Kidney glomerular epithelial cell (primary cell): ENCODE data around the gene NHLRC2.

Experiments used
- DNase-seq: peaks from one replicate; lab custom pipeline; 2025; lab: John Stamatoyannopoulos, UW

NHLRC2 gene

DNA sequence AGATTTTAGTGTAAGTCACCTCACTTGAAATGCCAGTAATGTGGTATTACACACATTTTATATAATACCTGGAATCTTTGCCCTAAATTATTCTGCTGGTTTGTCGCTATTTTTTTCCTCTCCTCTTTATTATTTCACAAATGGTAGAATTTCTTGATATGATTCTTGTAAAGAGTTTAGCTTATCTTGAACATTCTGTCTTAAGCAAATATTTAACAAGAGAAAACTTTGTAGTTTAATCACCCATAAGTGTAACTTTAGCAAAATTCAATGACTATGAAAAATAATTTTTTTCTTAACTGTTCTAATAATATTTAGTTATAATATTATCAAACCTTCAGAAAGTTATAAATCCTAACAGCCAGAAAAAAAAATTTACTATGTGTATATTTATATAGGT, 56.7 kb downstream of the NHLRC2 start:
- DNase-seq = no peak

DNA sequence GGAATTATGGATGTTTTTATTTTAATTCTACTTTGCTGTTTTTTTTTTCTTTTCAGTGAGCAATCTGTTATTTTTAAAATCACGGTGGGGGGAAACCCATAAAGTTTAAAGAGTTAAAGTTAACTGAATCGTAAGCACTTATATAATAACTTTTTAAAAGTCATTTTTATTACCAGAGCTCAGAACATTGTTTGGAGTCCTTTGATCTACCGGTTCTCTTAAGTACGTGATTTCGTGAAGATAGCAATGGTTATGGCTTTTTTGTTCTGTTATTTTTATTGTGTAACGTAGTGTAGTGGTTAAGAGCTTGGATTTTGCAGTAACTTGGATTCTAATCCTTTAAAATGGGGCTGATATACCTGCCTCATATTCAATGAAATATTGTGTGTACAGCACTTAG, 57.4 kb downstream of the NHLRC2 start:
- no peak for DNase-seq

DNA sequence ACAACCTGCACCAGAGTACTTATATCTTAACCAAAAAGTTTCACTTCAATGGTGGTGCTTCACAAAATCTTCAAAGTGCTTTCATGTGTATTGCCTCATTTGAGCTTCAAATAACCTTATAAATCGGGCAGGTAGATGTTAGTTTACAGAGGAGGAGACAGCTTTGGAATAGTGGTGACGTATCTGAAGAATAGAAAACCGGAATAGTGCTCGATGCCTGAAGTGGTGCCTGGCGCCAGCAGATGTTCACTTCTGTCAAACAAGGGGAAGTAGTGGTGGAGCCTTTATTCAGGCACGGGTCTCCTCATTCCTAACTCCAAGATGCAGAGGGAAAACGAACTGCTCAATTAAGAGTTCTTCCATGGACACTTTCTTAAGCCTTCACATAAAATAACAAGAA, 58.1 kb downstream of the NHLRC2 start:
- DNase-seq = no peak

DNA sequence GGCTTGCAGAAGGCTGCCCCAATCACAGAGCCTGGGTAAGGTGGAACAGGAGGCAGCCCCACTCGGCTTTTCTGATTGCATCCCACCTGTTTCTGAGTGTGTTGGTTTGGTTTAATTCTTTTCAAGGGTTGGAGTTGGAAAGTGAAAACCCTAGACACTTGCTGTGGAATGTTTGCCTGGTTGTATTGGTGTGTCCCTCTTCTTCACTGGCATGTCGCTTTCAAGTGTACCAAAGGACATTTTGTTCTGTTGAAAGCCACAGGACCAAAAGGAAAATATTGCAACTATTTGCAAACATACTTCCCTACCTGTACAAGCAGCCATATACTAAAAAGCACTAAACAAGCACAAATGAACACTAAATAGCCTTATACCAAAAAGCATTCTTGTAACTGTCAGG, 60.5 kb downstream of the NHLRC2 start:
- DNase-seq = no peak

DNA sequence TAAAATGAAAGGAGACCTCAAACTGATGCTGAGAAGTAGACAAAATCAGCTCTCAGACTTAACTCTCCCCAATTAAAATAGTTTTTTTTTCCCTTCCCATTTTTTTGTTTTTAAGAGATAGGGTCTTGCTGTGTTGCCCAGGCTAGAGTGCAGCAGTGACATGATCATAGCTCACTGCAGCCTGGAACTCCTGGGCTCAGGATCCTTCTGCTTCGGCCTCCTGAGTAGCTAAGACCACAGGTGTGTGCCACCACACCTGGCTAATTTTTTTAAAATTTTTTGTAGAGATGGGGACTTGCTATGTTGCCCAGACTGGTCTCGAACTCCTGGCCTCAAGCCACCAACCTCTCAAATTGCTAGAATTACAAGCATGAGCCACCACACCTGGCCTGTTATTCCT, 61.1 kb downstream of the NHLRC2 start:
- no peak for DNase-seq

DNA sequence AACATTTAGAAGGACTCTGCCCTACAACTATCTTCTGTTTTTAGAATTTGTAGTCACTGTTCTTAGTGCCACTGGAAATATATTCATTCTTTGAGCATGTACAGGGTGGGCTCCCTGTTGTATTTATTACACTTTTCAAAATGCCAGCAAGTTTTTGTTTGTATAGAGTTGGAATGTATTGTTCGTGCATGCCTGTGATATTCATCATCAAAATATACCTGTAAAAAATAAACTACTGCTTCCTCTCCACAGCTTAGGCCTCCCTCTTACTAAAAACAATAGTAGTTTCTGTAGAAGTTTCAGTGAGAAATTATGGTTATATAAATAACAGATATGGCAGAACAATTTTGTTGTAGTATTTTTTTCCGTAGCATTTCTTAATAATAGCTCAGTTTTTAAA, 61.6 kb downstream of the NHLRC2 start:
- no peak for DNase-seq

DNA sequence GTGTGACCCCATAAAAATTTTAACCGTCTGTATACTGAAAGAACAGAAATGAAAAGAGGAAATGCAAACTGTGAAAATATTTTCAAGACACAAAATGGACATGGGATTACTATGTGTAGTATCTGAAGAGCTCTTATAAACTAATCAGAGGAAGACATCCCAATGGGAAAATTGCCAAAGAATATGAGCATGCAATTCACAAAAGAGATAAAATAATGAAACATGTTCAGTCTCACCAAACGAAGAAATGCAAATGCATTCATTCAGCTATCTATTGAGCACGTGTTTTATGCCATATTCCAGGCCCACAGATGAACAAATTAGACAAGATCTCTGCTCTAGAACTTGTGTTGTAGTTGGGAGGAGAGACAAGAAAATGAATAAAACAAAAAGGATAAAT, 63.2 kb downstream of the NHLRC2 start:
- no peak for DNase-seq

DNA sequence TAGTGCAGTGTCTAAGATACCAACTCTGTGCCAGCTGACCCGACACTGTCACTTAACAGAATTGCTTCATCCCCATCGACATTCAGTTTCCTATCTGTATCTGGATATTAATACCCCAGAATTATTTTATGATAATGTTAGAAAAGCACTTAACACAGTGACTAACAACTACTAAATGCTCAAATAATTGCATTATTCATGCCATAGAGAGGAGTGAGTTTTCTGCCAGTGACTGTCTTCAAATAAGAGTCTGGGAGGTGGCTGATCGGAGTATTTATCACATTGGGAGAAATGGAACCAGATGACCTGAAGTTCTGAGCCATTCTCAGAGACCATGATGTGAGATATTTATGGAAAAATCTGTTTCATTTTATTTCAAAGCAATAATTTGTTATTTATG, 65.7 kb downstream of the NHLRC2 start:
- DNase-seq = no peak

DNA sequence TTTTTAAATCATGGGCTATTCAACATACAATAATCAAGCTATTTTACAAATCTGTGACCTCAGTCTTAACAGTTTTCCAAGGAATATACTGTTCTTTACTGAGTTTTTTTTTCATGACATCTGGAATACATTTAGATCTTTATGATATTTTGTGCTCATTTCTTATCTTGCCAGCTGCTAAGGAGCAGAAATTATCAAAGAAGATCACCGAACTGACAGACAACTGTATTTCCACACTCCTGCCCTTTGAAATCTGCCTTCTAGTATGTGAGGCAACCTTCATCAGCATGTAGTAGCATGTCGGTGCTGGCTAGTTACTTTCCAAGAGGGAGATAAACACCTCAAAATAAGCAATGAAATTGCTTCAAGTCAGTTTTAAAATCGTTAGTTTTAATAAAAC, 66.4 kb downstream of the NHLRC2 start:
- DNase-seq = no peak

DNA sequence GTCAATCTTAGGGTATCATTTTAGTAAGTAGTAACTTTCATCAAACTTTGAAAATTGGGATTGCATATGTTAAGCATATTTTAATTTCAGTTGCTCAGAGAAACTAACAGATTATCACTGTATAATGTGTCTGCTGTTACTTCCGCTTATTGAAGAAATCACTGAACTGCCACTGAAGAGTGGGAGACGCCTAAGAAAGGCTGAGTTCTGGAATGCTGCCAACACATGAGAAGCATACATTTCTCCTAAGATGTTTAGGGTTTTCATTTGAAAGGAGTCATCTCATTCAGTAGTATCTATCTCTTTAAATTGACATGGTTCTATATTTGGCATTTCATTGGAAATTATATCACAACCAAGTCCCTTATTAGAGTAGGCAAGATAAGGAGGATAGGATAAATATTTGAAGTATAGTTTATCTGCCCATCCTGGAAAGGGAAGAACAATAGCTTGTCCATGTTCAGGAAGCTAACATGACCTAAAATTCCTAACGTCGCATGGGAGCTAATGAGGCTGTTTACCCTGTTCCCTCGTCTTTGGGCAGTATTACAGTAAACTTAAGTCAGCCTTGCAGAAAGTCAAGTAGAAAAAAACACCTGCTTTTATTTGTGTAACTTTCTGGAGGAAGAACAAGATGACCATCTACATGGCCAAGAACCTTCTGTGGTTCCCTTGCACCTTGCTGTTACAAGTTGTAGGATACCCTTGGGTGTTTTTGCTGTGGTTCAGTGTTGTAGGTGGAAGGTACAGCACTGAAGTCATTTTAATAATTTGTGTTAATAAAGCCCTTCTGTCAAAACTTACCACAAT, 67.3 kb downstream of the NHLRC2 start:
- DNase-seq = no peak

DNA sequence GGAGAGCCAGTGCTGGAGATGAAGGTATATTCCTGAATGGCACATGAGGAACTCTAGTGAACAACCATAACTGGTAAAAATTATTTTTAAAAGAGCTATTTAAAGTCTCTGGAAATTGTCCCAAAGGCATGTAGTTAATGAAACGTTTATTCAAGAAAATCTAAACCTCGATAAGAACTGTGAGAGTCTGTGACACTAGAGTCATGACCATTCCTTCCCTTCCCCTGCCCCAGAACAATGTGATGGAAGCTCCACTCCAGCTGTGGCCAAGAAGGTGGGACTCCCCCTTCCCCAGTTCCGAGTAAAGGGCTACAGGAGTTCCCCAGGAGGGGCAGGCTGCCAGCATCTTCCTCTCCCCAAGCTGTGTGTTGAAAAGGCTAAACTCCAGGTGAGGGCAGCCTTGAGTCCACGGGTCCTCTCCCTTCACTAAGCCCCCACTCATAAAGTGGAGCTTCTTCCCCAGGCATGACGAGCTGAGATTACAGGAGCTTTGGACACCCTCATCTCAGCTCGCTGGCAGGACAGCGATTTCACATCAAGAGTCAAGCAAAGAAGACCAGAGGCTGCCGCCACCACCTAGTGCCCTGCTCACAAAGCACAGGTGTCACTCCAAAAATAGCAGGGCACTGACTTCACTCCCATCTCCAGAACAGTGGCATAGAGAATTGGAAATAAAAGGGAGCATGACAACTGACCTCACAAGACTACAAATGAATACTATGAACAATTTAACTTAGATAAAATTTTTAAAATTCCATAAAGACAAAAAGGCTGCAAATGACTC, 68.5 kb downstream of the NHLRC2 start:
- DNase-seq = no peak

DNA sequence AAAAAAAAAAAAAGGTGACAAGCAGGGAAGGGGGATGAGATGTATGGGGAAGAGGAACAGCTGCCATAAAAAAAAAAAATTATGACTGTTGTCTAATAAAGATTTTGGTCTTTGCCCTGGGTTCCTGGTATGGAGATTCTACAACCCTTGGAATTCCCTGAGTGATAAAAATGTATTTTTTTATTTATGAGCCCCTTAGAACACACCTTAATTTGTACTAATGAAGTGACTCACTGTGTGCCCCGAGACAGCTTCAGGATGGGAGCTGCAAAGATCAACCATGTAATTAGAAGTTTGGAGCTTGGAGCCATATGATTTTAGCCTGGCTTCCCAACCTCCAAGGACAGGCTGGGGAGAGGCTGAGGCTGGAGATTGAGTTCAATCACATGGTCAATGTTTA, 69.7 kb downstream of the NHLRC2 start:
- no peak for DNase-seq

DNA sequence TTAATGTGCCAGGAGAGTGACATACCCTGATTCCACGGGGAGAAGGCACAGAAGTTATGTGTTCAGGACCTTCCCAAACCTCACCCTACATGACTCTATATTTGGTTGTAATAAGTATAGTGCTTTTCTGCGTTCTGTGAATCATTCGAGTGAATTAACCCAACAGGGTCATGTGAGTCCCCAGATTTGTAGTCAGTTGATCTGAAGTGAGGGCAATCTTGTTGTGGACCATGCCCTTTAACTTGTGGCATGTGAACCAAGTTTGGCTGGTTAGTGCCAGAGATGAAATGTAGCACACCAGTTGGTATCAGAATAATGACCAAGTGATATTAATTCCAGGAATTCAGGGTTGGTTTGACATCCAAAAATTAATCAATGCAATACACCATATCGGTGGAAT, 70.2 kb downstream of the NHLRC2 start:
- DNase-seq = no peak

DNA sequence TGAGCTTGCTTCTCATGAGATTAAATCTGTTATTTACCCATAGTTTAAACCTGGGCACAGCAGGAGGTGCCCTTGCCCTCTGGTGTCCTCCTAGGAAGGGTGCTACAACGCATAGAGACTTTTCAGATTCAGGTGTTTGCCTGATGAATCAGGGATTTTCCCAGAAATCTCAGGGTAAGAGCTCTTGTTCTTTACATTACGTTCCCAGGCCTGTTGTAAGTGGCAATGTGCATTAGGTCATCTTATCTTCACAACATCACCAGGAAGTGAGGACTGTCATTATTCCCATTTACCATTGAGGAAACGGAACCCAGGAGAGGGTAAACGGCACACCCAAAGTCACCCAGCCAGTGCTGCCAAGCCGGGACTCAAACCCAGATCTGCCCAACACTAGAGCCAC, 73.0 kb downstream of the NHLRC2 start:
- no peak for DNase-seq

DNA sequence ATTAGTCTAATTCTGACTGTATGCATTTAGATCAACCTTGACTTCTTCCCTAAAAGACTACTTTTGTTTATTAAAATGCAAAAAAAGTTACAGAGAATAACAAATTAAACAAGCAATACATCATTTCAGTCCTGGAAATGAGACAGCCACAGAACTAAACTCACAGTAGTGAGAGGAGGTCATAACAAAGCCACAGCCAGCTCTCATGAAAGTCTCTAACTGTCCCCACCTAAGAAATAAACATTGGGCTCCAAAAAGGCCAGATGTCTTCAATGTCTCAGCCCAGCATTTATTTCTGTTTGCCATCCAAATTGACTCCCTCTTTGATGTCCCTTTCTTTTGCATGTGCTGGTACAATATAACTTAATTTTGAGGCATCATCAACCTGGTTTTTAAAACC, 74.4 kb downstream of the NHLRC2 start:
- DNase-seq = no peak

DNA sequence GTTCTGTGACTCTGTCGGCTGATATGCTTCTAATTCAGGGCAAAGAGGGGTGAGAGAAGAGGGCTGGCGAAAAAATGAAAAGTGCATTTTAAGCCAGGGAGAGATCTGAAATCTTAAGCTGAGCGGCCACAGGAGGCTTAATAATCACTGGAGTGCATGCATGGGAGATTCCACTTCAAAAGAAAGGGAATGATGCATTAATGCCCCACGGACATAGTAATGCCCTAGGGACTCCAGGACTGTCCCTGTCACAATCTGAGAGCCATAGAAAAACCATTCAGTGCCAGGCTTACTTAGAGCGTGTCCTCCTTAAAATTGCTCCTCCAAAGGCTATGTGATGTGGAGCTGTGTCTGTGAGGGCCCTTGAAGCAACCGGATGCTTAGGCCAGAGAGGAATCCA, 75.1 kb downstream of the NHLRC2 start:
- no peak for DNase-seq

DNA sequence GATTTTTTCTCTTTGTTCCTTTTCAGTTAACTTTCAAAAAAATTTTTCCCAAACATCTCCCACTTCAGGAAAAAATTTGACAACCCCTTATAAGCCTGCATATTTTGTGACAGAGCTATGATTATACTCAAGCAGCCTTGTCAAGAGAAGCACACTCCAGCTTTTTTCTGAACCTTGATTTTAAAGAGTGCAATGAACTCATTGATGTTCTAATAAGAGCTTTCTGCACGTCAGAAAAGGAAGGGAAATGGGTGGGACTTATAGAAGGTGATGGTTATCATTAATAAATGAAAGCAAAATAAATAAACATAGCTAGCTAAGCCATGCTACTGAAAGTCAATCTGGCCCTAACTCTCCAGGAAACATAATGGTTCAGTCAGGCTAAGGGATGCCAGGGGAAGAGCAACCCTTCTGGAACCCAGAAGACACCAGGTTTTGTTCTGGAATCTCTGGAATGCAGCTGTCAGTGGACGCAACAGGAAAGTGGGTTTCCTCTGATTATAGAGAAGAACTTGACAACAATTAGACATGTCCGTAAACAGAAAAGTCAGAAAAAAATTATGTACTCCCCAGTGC, 76.1 kb downstream of the NHLRC2 start:
- DNase-seq = no peak

DNA sequence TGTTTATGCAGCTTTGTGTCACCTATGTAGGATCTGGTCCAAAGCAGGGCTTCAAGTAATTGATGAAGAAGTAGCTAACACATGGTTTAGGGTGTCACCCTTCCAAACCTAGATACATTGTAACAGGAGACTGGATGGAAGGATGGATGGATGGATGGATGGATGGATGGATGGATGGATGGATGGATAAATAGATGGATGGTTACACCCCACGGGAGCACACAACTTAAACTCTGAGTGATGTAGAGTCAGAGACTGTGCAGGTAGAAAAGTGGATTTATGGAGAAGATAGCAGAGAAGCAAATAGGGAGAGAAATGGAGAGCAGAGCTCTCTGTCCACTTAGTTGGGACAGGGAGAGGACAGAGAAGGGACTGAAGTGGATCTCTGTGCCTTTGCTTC, 78.4 kb downstream of the NHLRC2 start:
- no peak for DNase-seq

DNA sequence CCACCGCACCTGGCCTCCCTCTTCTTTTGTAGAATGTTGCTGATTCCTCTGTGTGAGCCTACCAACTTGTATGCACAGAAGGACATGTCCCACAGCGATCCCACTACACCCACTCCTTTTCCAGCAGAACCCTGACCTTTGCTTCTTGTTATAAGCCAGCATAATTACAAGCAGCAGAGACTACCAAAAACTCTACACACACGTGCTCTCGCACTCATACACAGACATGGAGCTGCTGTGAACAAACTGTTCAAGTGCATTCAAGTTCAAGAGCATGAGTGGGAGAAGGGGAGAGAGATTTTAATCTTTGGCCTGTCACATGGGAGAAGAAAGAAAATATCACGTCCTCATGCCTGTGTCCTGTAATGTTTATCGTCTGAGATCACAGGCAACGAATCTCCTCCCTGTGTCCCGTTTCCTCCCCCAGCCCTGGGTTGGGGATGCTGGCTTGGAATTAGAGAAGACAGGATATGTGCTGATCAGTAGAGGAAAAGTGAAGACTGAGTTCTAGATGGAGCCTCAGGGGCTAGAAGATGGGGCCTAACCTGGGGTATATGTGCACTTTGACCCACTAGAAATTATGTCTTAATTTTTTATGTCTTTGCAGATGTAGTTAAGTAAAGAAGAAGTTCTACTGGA, 79.6 kb downstream of the NHLRC2 start:
- DNase-seq = no peak

DNA sequence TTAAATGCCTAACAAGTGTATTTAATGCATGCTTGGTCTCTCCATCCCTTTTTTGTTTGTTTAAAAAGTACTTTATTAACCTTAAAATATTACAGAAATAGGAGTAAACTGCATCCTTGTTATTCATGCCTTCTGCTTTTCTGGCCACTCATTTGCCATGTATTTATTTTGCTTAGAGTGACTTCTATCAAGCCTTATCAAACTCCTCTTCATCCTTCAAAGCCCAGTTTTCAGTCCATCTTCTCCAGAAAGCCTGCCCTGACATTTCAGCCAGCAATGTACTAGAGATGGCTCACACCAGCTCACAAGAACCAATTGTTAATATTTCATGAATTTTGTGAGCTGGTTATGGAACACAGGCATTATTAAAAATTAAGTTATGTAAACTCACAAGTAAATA, 82.8 kb downstream of the NHLRC2 start:
- DNase-seq = no peak

DNA sequence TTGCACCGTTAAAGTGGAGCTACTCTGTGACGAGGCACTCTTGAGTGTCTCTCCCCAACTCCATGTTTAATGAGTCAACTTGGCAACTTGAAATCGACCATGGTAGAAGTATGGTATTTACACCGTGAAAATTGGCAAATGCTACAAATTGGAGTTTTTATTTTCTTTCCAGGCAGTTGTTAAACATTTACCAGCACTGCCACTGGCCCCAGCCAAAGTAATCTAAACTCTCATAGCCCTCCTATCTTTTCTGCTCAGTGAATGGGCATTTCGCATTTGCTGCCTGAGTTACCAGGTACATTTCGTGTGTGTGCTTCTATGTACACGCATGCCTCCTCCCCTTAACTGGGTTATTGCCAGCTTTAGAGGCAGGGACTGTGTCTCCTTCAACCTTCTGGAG, 83.3 kb downstream of the NHLRC2 start:
- DNase-seq = no peak

DNA sequence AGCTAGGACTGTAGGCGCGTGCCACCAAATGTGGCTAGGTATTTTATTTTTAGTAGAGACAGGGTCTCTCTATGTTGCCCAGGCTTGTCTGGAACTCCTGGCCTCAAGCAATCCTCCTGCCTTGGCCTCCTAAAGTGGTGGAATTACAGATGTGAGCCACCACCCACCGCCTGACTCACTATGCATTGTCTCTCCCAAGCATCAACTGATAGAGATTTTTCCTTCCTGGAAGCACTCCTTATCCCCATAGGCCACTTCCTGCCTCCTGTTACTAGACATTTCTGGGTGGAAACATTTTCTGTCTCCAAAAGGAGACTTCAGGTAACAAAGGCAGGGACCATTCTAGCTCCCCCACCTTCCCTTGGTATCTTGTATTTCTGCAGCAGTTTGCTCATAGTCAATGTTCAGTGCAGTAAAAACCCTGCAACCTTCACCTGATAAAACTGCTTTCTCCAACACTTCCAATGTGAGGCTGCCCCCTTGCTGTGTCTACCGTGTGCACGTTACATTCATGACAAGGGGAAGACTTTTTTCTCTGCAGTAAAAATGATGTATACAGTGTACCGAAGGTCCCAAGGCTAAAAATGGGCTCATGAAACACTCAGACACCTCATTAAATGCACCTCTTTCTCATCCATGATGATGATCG, 84.9 kb downstream of the NHLRC2 start:
- DNase-seq = no peak
